Ascending aorta (tissue), 2 donors: Measurements from ENCODE around the gene PPP2R2D. TPM values are rescaled to one million over a fixed set of nuclear protein-coding genes. Genes with fewer than 3 reads are reported as not detected.

Source experiments
- DNase-seq, 2 donors: peaks; one replicate each; pipeline ENCODE4 v3.0.0-alpha.2; 2019; ENCODE audit warnings: low spot score in 2 of 2
- H3K27ac ChIP-seq, 2 donors: fragments of 200-600 bp; sonication (generic); one replicate each; pipeline ENCODE4 v1.5.1; 2016 to 2017; ENCODE audit warnings: mild to moderate bottlenecking in 1 of 2
- H3K27me3 ChIP-seq: fragments of 200-600 bp; sonication (generic); one replicate; pipeline ENCODE4 v1.5.1; 2017
- H3K36me3 ChIP-seq, 2 donors: fragments of 200-600 bp; sonication (generic); one replicate each; pipeline ENCODE4 v1.5.1; 2016
- H3K4me1 ChIP-seq, 2 donors: fragments of 200-600 bp; sonication (generic); one replicate each; pipeline ENCODE4 v1.5.1; 2016 to 2017; ENCODE audit warnings: mild to moderate bottlenecking in 1 of 2
- H3K4me3 ChIP-seq, 2 donors: fragments of 200-600 bp; sonication (generic); one replicate each; pipeline ENCODE4 v1.5.1; 2016 to 2017; ENCODE audit warnings: mild to moderate bottlenecking in 1 of 2
- H3K9me3 ChIP-seq, 2 donors: fragments of 200-600 bp; sonication (generic); one replicate each; pipeline ENCODE4 v1.5.1; 2016
- intact Hi-C: fragments of 100-400 bp; cut with DNase I; formaldehyde crosslinking; loops from one replicate; pipeline ENCODE4 v1.15.1; 2023
- total RNA-seq: library from RNA; depleted of rRNA; stranded (reverse); fragments of >200 nt; gene quantifications from one replicate; pipeline ENCODE4 v1.1.0, GENCODE V29; 2016
- TF ChIP-seq, protein P1 (sequence below), 3 experiments: fragments of 200-600 bp in 2 of 3; fragments of 450-650 bp in 1 of 3; sonication (generic) in 2 of 3; IDR thresholded peaks; one replicate each; pipeline ENCODE4 v1.5.1; 2016 to 2019; ENCODE audit warnings: antibody characterized with exemption in 3 of 3, mild to moderate bottlenecking in 1 of 3, moderate library complexity in 1 of 3

PPP2R2D gene
- total RNA-seq, 1 donor from 2014 or later = 11.8 TPM

DNA sequence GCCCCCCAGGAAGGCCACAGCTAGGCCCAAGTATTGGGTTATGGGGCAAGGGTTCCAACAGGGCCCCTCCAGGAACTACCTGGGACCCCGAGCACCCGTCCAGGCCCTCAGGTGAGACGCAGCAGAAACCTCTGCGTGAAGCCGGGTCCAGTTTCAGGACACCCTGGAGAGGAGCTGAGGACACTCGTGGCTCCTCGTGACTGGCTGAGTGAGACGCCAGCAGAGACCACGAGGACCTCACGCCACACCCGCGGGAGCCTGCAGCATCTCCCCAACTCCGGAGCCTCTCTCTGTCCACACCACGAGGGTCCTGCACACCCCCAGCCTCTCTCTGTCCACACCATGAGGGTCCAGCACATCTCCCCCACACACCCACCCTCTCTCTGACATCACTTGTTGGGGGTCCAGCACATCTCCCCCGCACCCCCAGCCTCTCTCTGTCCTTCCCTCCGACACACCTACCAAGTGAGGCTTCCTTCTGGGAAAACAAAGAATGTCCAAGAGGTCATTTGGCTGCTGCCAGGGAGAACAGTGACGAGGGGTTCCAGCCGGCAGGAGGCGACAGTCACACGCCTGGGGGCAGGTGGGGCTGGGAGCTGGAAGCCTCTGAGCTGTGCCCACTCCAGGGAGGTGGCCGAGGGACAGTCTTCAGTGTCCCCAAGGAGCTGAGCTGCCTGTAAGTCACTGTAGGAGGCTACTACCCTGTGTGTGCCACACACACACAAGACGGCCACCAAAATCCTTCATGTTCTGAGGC is 46.1 kb upstream of the PPP2R2D start:
- TF ChIP-seq, protein P1, sequence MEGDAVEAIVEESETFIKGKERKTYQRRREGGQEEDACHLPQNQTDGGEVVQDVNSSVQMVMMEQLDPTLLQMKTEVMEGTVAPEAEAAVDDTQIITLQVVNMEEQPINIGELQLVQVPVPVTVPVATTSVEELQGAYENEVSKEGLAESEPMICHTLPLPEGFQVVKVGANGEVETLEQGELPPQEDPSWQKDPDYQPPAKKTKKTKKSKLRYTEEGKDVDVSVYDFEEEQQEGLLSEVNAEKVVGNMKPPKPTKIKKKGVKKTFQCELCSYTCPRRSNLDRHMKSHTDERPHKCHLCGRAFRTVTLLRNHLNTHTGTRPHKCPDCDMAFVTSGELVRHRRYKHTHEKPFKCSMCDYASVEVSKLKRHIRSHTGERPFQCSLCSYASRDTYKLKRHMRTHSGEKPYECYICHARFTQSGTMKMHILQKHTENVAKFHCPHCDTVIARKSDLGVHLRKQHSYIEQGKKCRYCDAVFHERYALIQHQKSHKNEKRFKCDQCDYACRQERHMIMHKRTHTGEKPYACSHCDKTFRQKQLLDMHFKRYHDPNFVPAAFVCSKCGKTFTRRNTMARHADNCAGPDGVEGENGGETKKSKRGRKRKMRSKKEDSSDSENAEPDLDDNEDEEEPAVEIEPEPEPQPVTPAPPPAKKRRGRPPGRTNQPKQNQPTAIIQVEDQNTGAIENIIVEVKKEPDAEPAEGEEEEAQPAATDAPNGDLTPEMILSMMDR (IDR thresholded peaks at IDR 0.05) = no peak
- H3K36me3 ChIP-seq = no peaks in the 10 kb centered on the region
- H3K4me1 ChIP-seq = no peaks in the 10 kb centered on the region
- intact Hi-C loops = no loop called here
- no peaks in the 10 kb centered on the region for H3K27me3 ChIP-seq
- H3K9me3 ChIP-seq = no peaks in the 10 kb centered on the region
- DNase-seq = peak in 1 of 2 donors; percentile 18
- H3K4me3 ChIP-seq = no peak overlapping the region
- no peak overlapping the region for H3K27ac ChIP-seq

DNA sequence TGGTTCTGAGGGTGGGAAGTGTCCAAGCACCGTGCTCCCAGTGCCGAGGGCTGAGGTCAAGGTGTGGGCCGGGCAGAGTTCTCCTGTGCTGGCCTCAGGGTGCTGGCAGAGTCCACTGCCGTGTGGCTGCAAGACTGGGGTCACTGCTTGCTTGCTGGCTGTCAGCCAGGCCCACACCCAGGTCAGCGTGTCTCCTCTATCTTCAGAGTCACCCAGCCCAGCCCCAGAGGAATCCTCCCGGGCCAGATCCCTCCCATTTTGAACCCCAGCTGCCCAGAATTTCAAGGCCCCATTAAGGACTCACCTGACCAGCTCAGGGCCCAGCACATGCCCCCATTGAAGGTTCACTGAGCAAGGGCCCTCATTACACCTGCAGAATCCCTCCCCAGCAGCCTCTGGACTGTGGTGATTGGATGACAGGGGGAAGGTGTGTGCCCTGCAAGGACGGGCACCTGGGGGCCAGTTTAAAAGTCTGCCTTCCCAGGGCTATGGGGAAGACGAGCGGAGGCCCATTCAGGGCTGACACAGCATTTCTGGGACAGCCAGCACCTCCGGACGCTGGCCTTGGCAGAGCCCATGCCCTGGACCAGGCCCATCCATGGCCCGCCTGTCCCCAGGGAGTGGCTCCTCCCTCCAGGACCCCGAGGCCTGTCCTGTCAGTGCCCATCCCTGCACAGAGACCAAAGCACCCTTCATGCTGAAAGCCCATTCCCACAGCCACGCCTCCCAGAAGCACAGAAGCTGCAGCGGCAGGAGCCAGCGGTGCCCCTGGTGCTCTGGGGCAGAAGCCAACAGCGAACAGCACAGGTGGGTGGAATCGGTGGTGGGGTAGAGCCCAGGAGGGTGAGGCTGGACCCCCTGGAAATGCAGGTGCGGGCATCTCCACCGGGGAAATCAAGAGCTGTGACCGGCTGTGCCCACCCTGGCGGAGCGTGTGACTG is 45.1 kb upstream of the PPP2R2D start:
- DNase-seq = peak in 1 of 2 donors; percentile 45
- Histone ChIP-seq H3K36me3 (no peaks in the 10 kb centered on the region), H3K9me3 (no peaks in the 10 kb centered on the region), H3K27ac (no peak overlapping the region), H3K27me3 (no peaks in the 10 kb centered on the region), H3K4me1 (no peaks in the 10 kb centered on the region), H3K4me3 (no peak overlapping the region)
- intact Hi-C loops = no loop called here
- TF ChIP-seq, protein P1 (IDR thresholded peaks at IDR 0.05) = no peak

DNA sequence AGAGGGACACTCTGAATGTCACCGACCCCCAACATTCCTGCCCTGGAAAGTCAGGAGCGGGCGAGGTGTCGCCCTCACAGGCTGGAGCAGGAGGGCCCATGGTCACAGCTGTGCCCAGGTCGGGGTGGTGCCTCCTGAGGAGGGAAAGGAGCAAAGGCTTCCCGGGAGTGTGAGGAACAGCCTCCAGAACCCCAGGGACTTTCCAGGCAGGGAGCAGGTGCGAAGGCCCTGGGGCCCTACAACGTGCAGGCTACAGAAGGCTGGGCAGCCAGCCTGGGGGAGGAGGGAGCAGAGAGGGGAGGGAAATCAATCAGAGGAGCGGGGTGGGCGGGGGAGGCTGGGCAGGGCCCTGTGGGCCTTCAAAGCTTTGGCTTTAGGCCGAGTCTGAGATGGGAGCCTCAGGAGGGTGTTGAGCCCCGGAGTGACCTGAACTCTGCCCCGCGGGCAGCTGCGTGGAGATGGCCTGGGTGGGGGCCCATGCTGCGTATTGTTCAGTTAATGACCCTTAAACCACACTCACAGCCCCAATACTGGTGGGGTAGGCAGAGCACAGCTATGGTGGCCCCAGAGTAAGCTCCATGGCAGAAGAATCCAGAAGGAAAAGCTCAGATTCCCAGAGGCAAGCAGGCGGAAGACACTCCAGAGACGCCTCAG is 44.2 kb upstream of the PPP2R2D start:
- Histone ChIP-seq H3K27me3 (no peaks in the 10 kb centered on the region), H3K9me3 (no peaks in the 10 kb centered on the region), H3K27ac (no peak overlapping the region), H3K36me3 (no peaks in the 10 kb centered on the region), H3K4me1 (no peaks in the 10 kb centered on the region), H3K4me3 (no peak overlapping the region)
- peak in 1 of 2 donors; percentile 49 for DNase-seq
- intact Hi-C loops = no loop called here
- TF ChIP-seq, protein P1 (IDR thresholded peaks at IDR 0.05) = no peak

DNA sequence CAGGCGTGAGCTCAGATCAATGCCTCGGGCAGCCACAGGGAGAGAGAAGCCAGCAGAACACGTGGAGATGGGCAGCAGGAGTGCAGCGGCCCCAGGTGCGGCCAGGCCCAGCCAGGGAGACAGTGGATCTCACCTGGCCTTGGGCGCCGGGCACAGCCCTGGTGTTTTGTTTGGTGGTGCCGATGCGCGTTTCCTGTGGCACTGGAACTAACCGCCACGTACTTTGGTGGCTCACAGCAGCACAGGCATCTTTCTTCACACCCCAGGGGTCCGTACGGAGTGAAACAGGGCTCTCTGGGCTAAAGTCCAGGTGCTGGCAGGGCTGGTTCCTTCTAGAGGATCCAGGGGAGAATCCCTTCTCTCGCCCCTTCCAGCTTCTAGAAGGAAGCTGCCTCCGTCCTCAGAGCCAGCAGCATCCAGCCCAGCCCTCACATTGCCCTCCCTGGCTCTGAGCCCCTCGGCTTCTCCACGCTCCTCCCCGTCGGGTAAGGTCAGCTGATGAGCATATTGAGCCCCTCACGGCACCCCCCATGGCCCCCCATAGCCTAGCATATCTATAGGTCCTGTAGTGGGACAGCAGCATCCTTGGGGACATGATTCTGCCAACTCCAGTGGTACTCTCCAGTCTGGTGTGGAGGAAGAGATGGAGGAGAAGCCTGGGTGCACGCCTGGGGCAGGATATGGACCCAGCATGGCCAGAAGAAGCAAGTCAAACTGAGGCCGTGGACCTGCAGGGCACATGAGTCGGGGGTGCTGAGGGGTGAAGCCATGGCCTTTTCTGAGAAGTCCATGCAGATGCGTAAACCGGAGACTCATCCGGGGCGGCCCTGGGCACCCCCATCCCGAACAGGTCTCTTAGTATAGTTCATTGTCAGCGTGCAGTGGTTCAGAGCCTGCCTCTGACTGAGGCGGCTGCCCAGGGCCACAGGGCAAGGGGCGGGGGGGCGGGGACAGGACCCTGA is 43.4 kb upstream of the PPP2R2D start:
- Histone ChIP-seq H3K4me3 (no peak overlapping the region), H3K27me3 (no peaks in the 10 kb centered on the region), H3K9me3 (no peaks in the 10 kb centered on the region), H3K27ac (no peak overlapping the region), H3K4me1 (no peaks in the 10 kb centered on the region), H3K36me3 (no peaks in the 10 kb centered on the region)
- TF ChIP-seq, protein P1 (IDR thresholded peaks at IDR 0.05) = no peak
- peak in 1 of 2 donors; percentile 44 for DNase-seq
- intact Hi-C loops = no loop called here

DNA sequence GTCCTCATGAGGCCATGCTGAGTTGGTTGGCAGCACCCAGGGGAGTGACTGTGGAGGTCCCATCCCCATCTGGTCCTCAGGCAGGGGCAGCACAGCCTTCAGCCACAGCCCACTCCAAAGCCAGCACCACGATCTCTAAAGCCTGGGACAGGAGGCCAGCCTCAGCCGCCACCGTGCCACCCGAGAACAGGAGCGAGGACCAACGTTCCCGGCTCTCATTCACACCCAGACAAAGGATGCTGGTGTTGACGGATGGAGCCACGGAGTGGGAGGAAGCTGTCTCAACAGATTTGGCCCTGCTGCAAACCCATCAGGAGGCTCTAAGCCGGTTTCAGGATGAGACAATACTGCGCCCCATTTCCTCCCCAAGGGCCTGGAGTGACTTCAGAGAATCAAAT is 42.7 kb upstream of the PPP2R2D start:
- TF ChIP-seq, protein P1 (IDR thresholded peaks at IDR 0.05) = no peak
- intact Hi-C loops = no loop called here
- Histone ChIP-seq H3K27ac (no peak overlapping the region), H3K27me3 (no peaks in the 10 kb centered on the region), H3K9me3 (no peaks in the 10 kb centered on the region), H3K4me3 (no peak overlapping the region), H3K4me1 (no peaks in the 10 kb centered on the region), H3K36me3 (no peaks in the 10 kb centered on the region)
- DNase-seq = peak in 1 of 2 donors; percentile 52
